H9 (cell line): ENCODE measurements around the gene STOML3. TPM values are rescaled to one million over a fixed set of nuclear protein-coding genes. Genes with fewer than 3 reads are reported as not detected.

Experiments used
- DNase-seq: peaks from one replicate; pipeline ENCODE4 v3.0.0-alpha.2; 2017
- H2AFZ ChIP-seq: one replicate; pipeline ENCODE4 v1.6.1; 2013; ENCODE audit warnings: mild to moderate bottlenecking, low read length, control low read depth, moderate library complexity
- H2AK5ac ChIP-seq: 2 replicates; pipeline ENCODE4 v1.6.1; 2013; ENCODE audit warnings: low read length, control low read depth, mixed read lengths; ENCODE audit not compliant: insufficient read length
- H2BK120ac ChIP-seq: one replicate; pipeline ENCODE4 v1.6.1; 2013; ENCODE audit warnings: low read depth, mild to moderate bottlenecking, low read length, control low read depth, inconsistent platforms; ENCODE audit not compliant: poor library complexity, severe bottlenecking
- H2BK12ac ChIP-seq: 2 replicates; pipeline ENCODE4 v1.6.1; 2013; ENCODE audit warnings: low read length, control low read depth, mixed read lengths, low read depth; ENCODE audit not compliant: insufficient read length
- H2BK15ac ChIP-seq: 2 replicates; pipeline ENCODE4 v1.6.1; 2013; ENCODE audit warnings: low read depth, low read length, control low read depth
- H2BK20ac ChIP-seq: one replicate; pipeline ENCODE4 v1.6.1; 2013; ENCODE audit warnings: low read depth, mild to moderate bottlenecking, low read length, control low read depth, inconsistent platforms; ENCODE audit not compliant: poor library complexity, severe bottlenecking
- H2BK5ac ChIP-seq: 2 replicates; pipeline ENCODE4 v1.6.1; 2013; ENCODE audit warnings: low read length, control low read depth, mixed read lengths; ENCODE audit not compliant: insufficient read length
- H3K14ac ChIP-seq: 2 replicates; pipeline ENCODE4 v1.6.1; 2013; ENCODE audit warnings: low read length, control low read depth; ENCODE audit not compliant: insufficient read depth
- H3K18ac ChIP-seq: 2 replicates; pipeline ENCODE4 v1.6.1; 2013; ENCODE audit warnings: low read depth, mild to moderate bottlenecking, mixed read lengths, low read length, control low read depth; ENCODE audit not compliant: insufficient read length
- H3K23ac ChIP-seq: 2 replicates; pipeline ENCODE4 v1.6.1; 2013; ENCODE audit warnings: low read length, control low read depth, mixed read lengths, low read depth; ENCODE audit not compliant: insufficient read length
- H3K23me2 ChIP-seq: 2 replicates; pipeline ENCODE4 v1.6.1; 2013; ENCODE audit warnings: low read depth, mild to moderate bottlenecking, mixed read lengths, low read length, control low read depth; ENCODE audit not compliant: insufficient read length, poor library complexity, severe bottlenecking
- H3K27ac ChIP-seq: 2 replicates; pipeline ENCODE4 v1.5.1; 2013; ENCODE audit warnings: low read length, control low read depth, mixed read lengths, low read depth; ENCODE audit not compliant: insufficient read length
- H3K27me3 ChIP-seq: 2 replicates; pipeline ENCODE4 v1.6.1; 2013; ENCODE audit warnings: low read length, control low read depth, inconsistent platforms; ENCODE audit not compliant: insufficient read depth
- H3K4ac ChIP-seq: 2 replicates; pipeline ENCODE4 v1.6.1; 2013; ENCODE audit warnings: low read depth, mild to moderate bottlenecking, control low read depth, inconsistent platforms, low read length, moderate library complexity
- H3K4me1 ChIP-seq: 2 replicates; pipeline ENCODE4 v1.6.1; 2013; ENCODE audit warnings: low read length, control low read depth, inconsistent platforms; ENCODE audit not compliant: insufficient read depth
- H3K4me2 ChIP-seq: 2 replicates; pipeline ENCODE4 v1.6.1; 2013; ENCODE audit warnings: low read length, control low read depth, mixed read lengths; ENCODE audit not compliant: insufficient read length, insufficient read depth
- H3K56ac ChIP-seq: 2 replicates; pipeline ENCODE4 v1.6.1; 2013; ENCODE audit warnings: low read depth, mild to moderate bottlenecking, mixed read lengths, low read length, control low read depth; ENCODE audit not compliant: insufficient read length
- H3K79me1 ChIP-seq: 2 replicates; pipeline ENCODE4 v1.6.1; 2013; ENCODE audit warnings: low read depth, mild to moderate bottlenecking, moderate library complexity, low read length, control low read depth, inconsistent platforms; ENCODE audit not compliant: insufficient read depth, poor library complexity, severe bottlenecking
- H3K79me2 ChIP-seq: 2 replicates; pipeline ENCODE4 v1.6.1; 2013; ENCODE audit warnings: low read length, control low read depth, inconsistent platforms; ENCODE audit not compliant: insufficient read depth
- H3K9ac ChIP-seq: 2 replicates; pipeline ENCODE4 v1.6.1; 2013; ENCODE audit warnings: low read length, control low read depth, mixed read lengths; ENCODE audit not compliant: insufficient read length; ENCODE audit errors: extremely low read depth
- H3K9me3 ChIP-seq: one replicate; pipeline ENCODE4 v1.6.1; 2013; ENCODE audit warnings: low read depth, low read length, inconsistent platforms; ENCODE audit not compliant: control insufficient read depth
- H3T11ph ChIP-seq: one replicate; pipeline ENCODE4 v1.6.1; 2013; ENCODE audit warnings: mild to moderate bottlenecking, low read length, control low read depth, inconsistent platforms
- H4K20me1 ChIP-seq: one replicate; pipeline ENCODE4 v1.6.1; 2013; ENCODE audit not compliant: control insufficient read depth, insufficient read length, insufficient read depth
- H4K5ac ChIP-seq: 2 replicates; pipeline ENCODE4 v1.6.1; 2013; ENCODE audit warnings: low read depth, mild to moderate bottlenecking, mixed read lengths, low read length, control low read depth; ENCODE audit not compliant: insufficient read length
- H4K8ac ChIP-seq: replicated peaks from 2 replicates; pipeline ENCODE4 v1.6.1; 2013; ENCODE audit warnings: low read length, control low read depth, mixed read lengths, low read depth; ENCODE audit not compliant: insufficient read length
- H4K91ac ChIP-seq: 2 replicates; pipeline ENCODE4 v1.6.1; 2013; ENCODE audit warnings: low read depth, mild to moderate bottlenecking, moderate library complexity, mixed read lengths, low read length, control low read depth; ENCODE audit not compliant: insufficient read length
- H3K27ac Mint-ChIP-seq, 3 experiments: 2 replicates in 2 of 3; 3 replicates in 1 of 3; pipeline ENCODE4 v1.8.0; 2020 to 2021; ENCODE audit warnings: mixed read lengths in 3 of 3, mild to moderate bottlenecking in 1 of 3, moderate library complexity in 1 of 3
- H3K27me3 Mint-ChIP-seq: 2 replicates; pipeline ENCODE4 v1.8.0; 2021; ENCODE audit warnings: low read depth, mild to moderate bottlenecking, moderate library complexity, mixed read lengths
- H3K36me3 Mint-ChIP-seq, 3 experiments: 2 replicates in 2 of 3; 3 replicates in 1 of 3; pipeline ENCODE4 v1.8.0; 2020 to 2021; ENCODE audit warnings: low read depth in 3 of 3, mixed read lengths in 3 of 3; ENCODE audit not compliant: insufficient read depth in 1 of 3
- H3K4me1 Mint-ChIP-seq, 2 experiments: 2 replicates each; pipeline ENCODE4 v1.8.0; 2020; ENCODE audit warnings: mixed read lengths in 2 of 2
- H3K4me3 Mint-ChIP-seq, 2 experiments: 2 replicates in 1 of 2; 3 replicates in 1 of 2; pipeline ENCODE4 v1.8.0; 2020 to 2021; ENCODE audit warnings: mild to moderate bottlenecking in 2 of 2, mixed read lengths in 2 of 2, moderate library complexity in 1 of 2
- H3K9me3 Mint-ChIP-seq, 2 experiments: 2 replicates in 1 of 2; 3 replicates in 1 of 2; pipeline ENCODE4 v1.8.0; 2020; ENCODE audit warnings: mild to moderate bottlenecking in 2 of 2, mixed read lengths in 2 of 2, moderate library complexity in 1 of 2
- CTCF ChIP-seq: fragments of 200-600 bp; sonication (generic); conservative IDR thresholded peaks from 3 replicates; pipeline ENCODE4 v1.8.0; 2021; ENCODE audit warnings: antibody characterized with exemption, mild to moderate bottlenecking
- WGBS: extraction: QIAGEN DNeasy Blood & Tissue Kit; methylation state at CpG from one replicate; pipeline ENCODE4 v1.1.7; 2013; ENCODE audit warnings: missing lambda C conversion rate, low lambda C conversion rate, mixed read lengths; ENCODE audit not compliant: insufficient read length; ENCODE audit errors: extremely low coverage; 5-methylcytosine and 5-hydroxymethylcytosine counted together
- total RNA-seq: library from RNA; stranded (reverse); gene quantifications from 2 replicates; pipeline ENCODE4 v1.2.1, GENCODE V29; 2021

The STOML3 gene
- total RNA-seq, 1 experiment from 2014 or later: not detected

DNA sequence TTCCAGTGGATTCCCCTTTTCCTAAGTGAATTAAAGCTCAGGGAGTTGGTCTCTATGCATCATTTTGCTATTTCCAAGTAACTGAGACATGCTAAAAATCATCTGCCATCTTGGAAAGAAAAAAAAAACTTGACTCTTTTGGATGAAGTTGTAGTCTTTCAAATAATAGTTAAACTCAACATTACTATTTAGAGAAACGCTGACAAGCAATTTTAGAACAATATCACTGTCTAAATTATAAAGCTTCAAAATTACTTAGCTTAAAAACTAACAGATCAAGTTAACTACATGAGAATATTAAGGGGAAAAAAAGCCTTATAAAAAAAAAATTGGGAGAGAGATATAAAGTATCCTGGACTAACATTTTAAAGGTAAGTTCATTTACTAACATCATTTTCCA is 68.5 kb downstream of the STOML3 start:
- no peak overlapping the region for H3K23ac ChIP-seq
- H3K27ac Mint-ChIP-seq: no peak overlapping the region
- H2AK5ac ChIP-seq: no peak overlapping the region
- H4K91ac ChIP-seq: no peak overlapping the region
- no peak overlapping the region for H4K8ac ChIP-seq
- H2BK5ac ChIP-seq: no peak overlapping the region
- no peak overlapping the region for H3K4ac ChIP-seq
- DNase-seq: no peak
- no peaks in the 10 kb centered on the region for H3K79me1 ChIP-seq
- no peak for TF ChIP-seq CTCF
- H2AFZ ChIP-seq: no peak overlapping the region
- 0 out of 5 replicates have a peak, but pooled peaks cover 0 to 2% of the 10 kb centered on the region in 2 experiments for H3K9me3 Mint-ChIP-seq
- no CpG with 5 or more reads among the region's 1 CpG for WGBS
- no peak overlapping the region for H3K14ac ChIP-seq
- no peaks in the 10 kb centered on the region for H3K79me2 ChIP-seq
- no peak overlapping the region for H3T11ph ChIP-seq
- no peak overlapping the region for H3K4me3 Mint-ChIP-seq
- no peak overlapping the region for H4K5ac ChIP-seq
- H3K27me3 Mint-ChIP-seq: no peaks in the 10 kb centered on the region
- H3K36me3 Mint-ChIP-seq: peaks cover 0 to 5% (median 0%) of the 10 kb centered on the region in 3 experiments; a peak in 1 of 7 replicates
- H3K9me3 ChIP-seq: no peaks in the 10 kb centered on the region
- no peak overlapping the region for H2BK20ac ChIP-seq
- H3K4me1 Mint-ChIP-seq: peaks cover 11 to 16% of the 10 kb centered on the region in 2 experiments
- no peak overlapping the region for H2BK120ac ChIP-seq
- H3K4me1 ChIP-seq: no peaks in the 10 kb centered on the region
- no peaks in the 10 kb centered on the region for H3K23me2 ChIP-seq
- H3K56ac ChIP-seq: no peak overlapping the region
- no peak overlapping the region for H2BK12ac ChIP-seq
- no peaks in the 10 kb centered on the region for H4K20me1 ChIP-seq
- H3K27ac ChIP-seq: no peak overlapping the region
- no peak overlapping the region for H3K4me2 ChIP-seq
- H3K18ac ChIP-seq: no peak overlapping the region
- no peaks in the 10 kb centered on the region for H3K27me3 ChIP-seq
- no peak overlapping the region for H3K9ac ChIP-seq
- no peak overlapping the region for H2BK15ac ChIP-seq
